NCI-H2196 treated with DMSO at 0.1 percent for 48 hours (cell line): ENCODE measurements around the gene MUCL3.
"Not testable (repeated sequence)": the region's sequence is repeated elsewhere in the genome, so short reads cannot be mapped to it uniquely, and the experiment has no call there.

Experiments
- DNase-seq: peaks from one replicate; lab custom pipeline; 2025; ENCODE audit not compliant: unreplicated experiment; lab: John Stamatoyannopoulos, UW

The MUCL3 gene

GRCh38 chr6:30940361-30940986 lies at the start of gene MUCL3:
TSS of gene MUCL3 (plus strand) at chr6:30940973. CDS start at chr6:30941000, 27 bp downstream.
- no peak for DNase-seq

- DNase-seq = no peak
These were observed 49.4 kb upstream of the MUCL3 start for GRCh38 chr6:30891450-30891723.

- no peak for DNase-seq
These were observed 48.8 kb upstream of the MUCL3 start for GRCh38 chr6:30891816-30892538.

DNA sequence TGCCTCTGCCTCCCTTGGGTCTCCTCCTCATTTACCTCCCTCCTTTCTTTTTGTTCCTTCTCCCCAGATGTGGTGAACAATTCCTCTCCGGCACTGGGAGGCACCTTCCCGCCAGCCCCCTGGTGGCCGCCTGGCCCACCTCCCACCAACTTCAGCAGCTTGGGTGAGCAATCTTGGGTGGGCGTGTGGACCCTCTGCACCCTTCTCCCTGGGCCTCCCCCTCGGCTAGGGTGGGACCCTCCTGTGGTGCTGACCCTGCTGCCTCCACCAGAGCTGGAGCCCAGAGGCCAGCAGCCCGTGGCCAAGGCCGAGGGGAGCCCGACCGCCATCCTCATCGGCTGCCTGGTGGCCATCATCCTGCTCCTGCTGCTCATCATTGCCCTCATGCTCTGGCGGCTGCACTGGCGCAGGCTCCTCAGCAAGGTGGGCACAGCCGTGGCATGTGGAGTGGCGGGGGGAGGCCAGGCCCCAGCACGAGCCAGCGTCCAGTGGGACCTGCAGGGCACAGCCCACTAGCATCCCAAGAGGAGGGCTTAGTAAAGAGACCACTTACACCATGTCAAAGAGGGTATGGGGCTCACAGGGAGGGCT lies 47.7 kb upstream of the MUCL3 start:
- DNase-seq = no peak

DNA sequence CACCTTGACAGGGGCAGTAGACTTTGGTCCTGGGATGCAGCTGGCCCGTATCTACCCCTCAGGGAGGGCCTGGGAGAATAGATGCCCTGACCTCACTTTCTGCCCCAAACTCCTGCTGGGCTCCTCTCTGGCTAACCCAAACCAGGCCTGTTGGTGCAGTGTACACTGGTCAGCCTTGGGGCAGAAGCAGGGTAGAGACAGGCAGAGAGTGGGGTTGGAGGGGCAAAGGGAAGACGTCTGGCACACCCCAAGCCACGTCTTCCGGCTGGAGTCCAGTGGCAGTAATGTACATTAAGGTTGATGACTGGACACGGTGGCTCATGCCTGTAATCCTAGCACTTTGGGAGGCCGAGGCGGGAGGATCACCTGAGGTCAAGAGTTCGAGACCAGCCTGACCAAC lies 47.1 kb upstream of the MUCL3 start:
- DNase-seq = no peak

DNA sequence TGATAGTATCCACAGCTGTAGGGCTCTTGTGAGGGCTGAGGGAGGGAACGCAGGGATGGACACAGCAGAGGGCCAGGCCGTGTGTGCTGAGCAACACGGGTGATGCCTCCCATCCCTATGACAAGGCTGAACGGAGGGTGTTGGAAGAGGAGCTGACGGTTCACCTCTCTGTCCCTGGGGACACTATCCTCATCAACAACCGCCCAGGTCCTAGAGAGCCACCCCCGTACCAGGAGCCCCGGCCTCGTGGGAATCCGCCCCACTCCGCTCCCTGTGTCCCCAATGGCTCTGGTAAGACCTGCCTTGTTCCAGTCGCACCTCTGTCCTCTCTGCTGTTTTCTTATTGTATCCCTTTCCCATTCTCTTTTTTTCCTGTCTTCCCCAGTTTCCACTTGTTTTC lies 46.4 kb upstream of the MUCL3 start:
- no peak for DNase-seq

DNA sequence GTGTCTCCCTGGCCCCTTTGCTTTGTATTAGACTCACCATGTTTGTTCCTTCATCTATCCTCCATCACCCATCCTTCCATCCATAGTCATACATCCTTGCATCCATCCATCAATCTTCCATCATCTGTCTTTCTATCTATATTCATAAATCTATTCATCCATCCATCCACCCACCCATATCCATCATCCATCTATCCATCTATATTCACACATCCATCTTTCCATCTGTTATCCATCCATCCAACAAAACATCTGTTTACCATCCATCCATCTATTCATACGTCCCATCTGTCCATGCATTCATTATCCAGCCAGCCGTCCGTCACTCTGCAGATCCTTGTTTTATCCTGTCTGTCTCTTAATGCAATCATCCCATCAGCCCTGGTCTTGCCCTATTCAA lies 45.8 kb upstream of the MUCL3 start:
- no peak for DNase-seq

DNA sequence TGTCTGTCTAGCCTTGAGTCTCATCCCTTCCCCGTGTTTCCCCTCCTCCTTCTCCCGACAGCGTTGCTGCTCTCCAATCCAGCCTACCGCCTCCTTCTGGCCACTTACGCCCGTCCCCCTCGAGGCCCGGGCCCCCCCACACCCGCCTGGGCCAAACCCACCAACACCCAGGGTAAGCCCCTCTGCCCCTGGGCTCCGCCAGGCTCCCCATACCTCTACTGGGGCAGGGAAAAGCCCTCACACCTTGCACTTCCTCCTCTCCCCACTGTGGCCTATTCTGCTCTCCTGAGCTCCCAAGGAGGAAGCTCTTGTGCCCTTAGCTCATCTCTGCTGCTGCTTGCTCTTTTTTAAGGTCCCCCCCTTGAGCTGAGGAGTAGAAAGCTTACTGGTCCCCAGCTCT lies 45.4 kb upstream of the MUCL3 start:
- DNase-seq = no peak

- DNase-seq = no peak
These were observed 44.2 kb upstream of the MUCL3 start for GRCh38 chr6:30896541-30896940.

GRCh38 chr6:30897882-30898281 lies 42.9 kb upstream of the MUCL3 start:
- DNase-seq = no peak

DNA sequence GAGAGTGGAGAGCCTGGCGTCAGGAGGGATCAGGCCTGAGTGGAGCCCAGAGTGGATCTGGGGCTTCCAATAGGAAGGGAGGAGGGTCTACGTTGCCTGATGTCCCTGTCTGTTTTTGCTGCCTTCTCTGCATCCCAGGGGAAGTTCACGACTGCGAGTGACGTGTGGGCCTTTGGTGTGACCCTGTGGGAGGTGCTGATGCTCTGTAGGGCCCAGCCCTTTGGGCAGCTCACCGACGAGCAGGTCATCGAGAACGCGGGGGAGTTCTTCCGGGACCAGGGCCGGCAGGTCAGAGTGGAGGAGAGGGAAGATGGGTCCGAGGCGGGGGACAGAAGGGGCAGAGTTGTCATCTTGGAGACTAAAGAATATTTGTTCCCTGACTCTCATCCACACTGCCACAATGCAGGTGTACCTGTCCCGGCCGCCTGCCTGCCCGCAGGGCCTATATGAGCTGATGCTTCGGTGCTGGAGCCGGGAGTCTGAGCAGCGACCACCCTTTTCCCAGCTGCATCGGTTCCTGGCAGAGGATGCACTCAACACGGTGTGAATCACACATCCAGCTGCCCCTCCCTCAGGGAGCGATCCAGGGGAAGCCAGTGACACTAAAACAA lies 41.9 kb upstream of the MUCL3 start:
- no peak for DNase-seq

DNA sequence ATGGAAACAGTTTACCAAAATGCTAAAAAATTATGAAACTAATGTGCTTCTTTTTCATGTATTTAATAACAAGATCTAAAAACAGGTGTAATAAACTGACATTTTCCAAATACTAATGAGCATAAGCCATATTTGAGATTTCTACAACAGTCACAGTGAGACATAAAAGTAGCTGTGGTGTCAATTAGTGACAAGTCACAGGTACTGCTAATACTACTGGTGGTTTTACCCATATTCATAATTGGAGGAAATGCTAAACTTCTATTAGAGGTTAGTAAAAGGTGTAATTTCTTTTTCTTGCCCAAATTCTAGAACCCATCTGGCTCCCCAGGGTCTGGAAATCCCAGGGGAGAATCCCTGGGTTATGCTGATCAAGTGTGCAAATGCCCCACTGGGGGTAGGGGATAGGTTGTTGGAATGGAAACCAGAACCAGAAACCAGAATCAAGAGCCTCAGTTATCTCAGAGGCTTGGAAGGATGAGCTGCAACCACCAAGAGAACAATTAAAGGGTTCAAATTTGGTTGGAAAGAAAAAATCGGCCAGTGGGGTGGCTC lies 39.8 kb upstream of the MUCL3 start:
- DNase-seq = no peak

GRCh38 chr6:30901436-30901835 lies 39.3 kb upstream of the MUCL3 start:
- no peak for DNase-seq

DNA sequence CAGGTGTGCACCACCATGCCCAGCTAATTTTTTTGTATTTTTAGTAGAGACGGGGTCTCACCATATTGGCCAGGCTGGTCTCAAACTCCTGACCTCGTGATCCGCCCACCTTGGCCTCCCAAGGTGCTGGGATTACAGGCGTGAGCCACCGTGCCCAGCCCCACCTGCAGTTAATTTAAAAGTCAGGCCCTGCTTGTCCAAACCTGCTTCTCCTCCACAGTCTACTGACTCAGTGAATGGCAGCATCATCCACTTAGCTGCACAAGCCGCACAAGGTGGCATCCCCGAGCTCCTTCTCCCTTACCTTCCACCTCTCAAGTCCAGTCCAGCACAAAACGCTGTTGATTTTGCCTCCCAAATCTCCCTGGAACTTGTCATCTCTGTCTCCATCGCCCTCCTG lies 38.6 kb upstream of the MUCL3 start:
- not testable (repeated sequence) for DNase-seq

DNA sequence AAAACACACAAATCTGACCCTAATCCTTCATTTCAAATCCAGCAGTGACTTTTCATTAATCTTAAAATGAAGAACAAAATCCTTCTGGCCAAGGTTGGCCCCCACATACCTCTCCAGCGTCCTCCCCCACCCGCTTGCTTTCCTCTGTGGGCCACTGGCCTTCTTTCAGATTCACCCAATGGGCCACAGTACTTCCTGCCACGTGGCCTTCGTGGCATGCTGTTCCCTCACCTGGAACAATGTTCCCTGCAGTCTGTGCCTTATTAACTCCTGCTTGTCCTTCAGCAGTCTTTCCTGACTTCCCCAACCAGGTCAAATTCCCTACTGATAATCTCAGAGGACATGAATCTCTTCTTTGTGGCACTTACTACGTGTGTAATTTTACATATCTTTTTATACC lies 38.1 kb upstream of the MUCL3 start:
- DNase-seq = no peak

DNA sequence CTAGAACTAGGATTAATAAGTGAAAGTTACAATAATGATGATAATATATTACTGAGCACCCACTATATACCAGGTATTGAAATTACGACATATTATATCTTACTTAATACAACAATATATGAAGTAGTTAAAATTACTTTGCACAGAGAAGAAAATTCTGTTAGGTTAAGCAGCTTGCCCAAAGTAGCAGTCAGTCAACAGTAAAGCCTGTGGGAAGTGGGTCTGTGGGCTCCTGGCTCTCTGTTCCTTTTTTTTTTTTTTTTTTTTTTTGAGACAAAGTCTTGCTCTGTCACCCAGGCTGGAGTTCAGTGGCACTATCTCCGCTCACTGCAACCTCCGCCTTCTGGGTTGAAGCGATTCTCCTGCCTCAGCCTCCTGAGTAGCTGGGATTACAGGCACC lies 37.5 kb upstream of the MUCL3 start:
- DNase-seq = no peak

DNA sequence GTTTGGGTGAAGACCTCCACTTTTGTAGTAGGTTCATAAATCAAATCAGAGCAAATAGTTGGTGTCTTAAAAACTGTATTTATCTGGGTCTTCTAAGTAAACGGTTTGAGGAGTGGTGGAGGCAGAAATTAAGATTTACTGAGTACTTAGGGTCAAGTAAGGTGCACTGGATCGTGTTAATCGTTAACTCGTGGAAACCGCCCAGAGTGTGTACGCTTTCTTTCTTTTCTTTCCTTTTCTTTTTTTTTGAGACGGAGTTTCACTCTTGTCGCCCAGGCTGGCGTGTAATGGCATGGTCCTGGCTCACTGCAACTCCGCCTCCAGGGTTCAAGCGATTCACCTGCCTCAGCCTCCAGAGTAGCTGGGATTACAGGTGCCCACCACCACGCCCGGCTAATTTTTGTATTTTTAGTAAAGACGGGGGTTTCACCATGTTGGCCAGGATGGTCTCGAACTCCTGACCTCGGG lies 33.4 kb upstream of the MUCL3 start:
- not testable (repeated sequence) for DNase-seq

- DNase-seq = peak; percentile 95
These were observed 32.8 kb upstream of the MUCL3 start, which contains the start of gene GTF2H4 for GRCh38 chr6:30907758-30908591. TSS of gene GTF2H4 (plus strand) at chr6:30908207.

DNA sequence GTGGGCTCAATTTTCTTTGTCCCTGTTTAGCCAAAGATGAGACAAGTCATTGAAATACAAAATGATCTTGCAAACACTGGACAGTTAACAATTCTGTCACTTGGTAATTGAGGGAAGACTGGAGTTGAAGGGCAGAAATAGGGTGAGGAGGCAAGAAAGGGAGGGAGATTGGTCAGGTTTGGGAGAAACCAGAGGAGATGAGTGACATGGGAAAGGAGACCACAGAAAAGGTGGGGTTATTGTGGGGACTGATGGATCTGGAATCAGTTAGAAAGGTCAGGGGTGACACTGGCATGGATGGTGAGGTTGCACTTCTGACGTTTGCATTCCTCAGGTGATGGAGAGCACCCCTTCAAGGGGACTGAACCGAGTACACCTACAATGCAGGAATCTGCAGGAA lies 32.1 kb upstream of the MUCL3 start:
- no peak for DNase-seq

- DNase-seq = not testable (repeated sequence)
These were observed 30.3 kb upstream of the MUCL3 start for GRCh38 chr6:30910473-30910872.
